ENCODE measurements around the gene CTBP2.

Gene CTBP2

GRCh38 chr10:124996127-124996853, 164.1 kb downstream of the CTBP2 start:
- Histone ChIP-seq H2AFZ (ENCODE audit: low read length) (no peak overlapping the region), H3K4me3 (ENCODE audit: low read length in 2 of 2) (no peak overlapping the region), H3K23ac (ENCODE audit: low read depth, low read length, poor library complexity) (no peak overlapping the region), H3K18ac (ENCODE audit: low read length) (no peak overlapping the region), H3K4me1 (ENCODE audit: control insufficient read depth in 2 of 2, insufficient read depth in 1 of 2, low read depth in 1 of 2, low read length in 2 of 2) (peaks cover 10% of the 10 kb centered on the region in 2 donors), H2BK12ac (ENCODE audit: low read length) (no peak overlapping the region), H3K9ac (ENCODE audit: low read depth, low read length, poor library complexity) (no peak overlapping the region), H3K4me2 (ENCODE audit: insufficient read depth, low read length, poor library complexity, severe bottlenecking) (no peak overlapping the region), H3K14ac (ENCODE audit: low read length) (no peak overlapping the region), H3K79me1 (ENCODE audit: low read depth, low read length) (peaks cover 10% of the 10 kb centered on the region), H2AK5ac (ENCODE audit: low read depth, low read length) (no peak overlapping the region), H2BK15ac (ENCODE audit: low read length) (no peak overlapping the region), H2BK5ac (ENCODE audit: low read length) (no peak overlapping the region), H3K27ac (replicated peaks; ENCODE audit: low read length) (no peak overlapping the region), H3K4ac (ENCODE audit: low read length) (no peak overlapping the region), H3K9me3 (replicated peaks in 1 of 2; ENCODE audit: control insufficient read depth in 2 of 2, insufficient read depth in 1 of 2, low read depth in 1 of 2, low read length in 2 of 2) (peaks cover 0 to 1% of the 10 kb centered on the region in 2 donors), H4K8ac (ENCODE audit: low read depth, low read length) (no peak overlapping the region), H3K36me3 (replicated peaks in 1 of 2; ENCODE audit: control insufficient read depth in 2 of 2, insufficient read depth in 2 of 2, low read length in 2 of 2) (peaks cover 75 to 100% of the 10 kb centered on the region in 2 donors), H2BK120ac (ENCODE audit: low read depth, low read length) (no peak overlapping the region), H3K27me3 (ENCODE audit: control insufficient read depth in 3 of 3, insufficient read depth in 3 of 3, low read depth in 1 of 3, low read length in 3 of 3) (no peaks in the 10 kb centered on the region), H4K91ac (ENCODE audit: low read depth, low read length, poor library complexity) (no peak overlapping the region)
- DNase-seq (ENCODE audit: low spot score) = no peak
- WGBS, 2 donors (ENCODE audit: extremely low coverage in 2 of 2, insufficient read length in 2 of 2, insufficient replicate concordance in 1 of 2) = no CpG with 5 or more reads among the region's 24 CpGs

GRCh38 chr10:124995605-124996004, 164.8 kb downstream of the CTBP2 start:
- no peak overlapping the region for H3K14ac ChIP-seq (ENCODE audit: low read length)
- WGBS, 2 donors (ENCODE audit: extremely low coverage in 2 of 2, insufficient read length in 2 of 2, insufficient replicate concordance in 1 of 2) = no CpG with 5 or more reads among the region's 11 CpGs
- H3K27ac ChIP-seq (replicated peaks; ENCODE audit: low read length) = no peak overlapping the region

DNA sequence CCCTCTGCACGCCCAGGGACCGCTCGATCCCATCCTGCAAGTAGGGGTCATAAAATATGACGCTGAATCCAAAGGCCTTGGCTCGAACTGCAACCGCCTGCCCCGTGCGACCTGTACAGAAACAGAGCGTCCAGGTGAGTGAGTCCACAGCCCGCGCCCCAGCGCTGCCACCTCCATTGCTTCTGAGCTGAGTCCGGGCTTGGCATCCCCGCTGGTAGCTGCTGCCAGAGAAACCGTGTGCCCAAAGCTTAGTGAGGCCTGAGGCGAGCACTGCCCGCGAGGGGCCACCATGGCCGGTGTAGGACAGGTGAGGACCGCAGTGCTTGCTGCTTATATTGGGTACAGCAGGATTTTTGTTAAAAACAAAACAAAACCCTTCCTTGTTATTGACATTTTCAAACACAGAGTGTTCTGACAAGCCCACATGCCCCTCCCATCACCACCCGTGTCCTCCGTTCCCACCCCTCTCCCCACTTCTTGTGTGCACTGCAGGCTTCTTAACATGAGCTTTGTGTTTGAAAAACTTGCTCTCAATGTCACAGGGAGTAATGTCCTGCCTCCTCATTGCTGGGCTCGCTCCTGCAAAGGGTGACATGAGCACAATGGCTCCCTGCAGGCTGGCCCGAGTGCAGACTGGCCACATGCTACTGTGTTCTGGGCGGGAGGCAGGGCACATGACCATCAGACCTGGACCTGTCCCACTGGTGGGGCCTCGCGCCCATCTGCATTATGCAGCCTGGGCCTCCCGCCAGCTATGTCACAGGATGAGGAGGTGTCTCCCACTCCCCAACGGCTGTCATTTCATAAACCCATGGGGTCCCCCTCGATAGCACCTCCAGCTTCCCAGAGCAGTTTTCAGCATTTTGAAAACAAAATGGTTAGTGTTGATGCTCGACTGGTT, 165.5 kb downstream of the CTBP2 start:
- no peak overlapping the region for H2BK12ac ChIP-seq (ENCODE audit: low read length)
- H3K14ac ChIP-seq (ENCODE audit: low read length) = no peak overlapping the region
- no peak overlapping the region for H3K9ac ChIP-seq (ENCODE audit: low read depth, low read length, poor library complexity)
- no peak overlapping the region for H3K4ac ChIP-seq (ENCODE audit: low read length)
- no peak overlapping the region for H2AK5ac ChIP-seq (ENCODE audit: low read depth, low read length)
- H3K36me3 ChIP-seq (replicated peaks in 1 of 2; ENCODE audit: control insufficient read depth in 2 of 2, insufficient read depth in 2 of 2, low read length in 2 of 2) = peaks cover 77 to 99% of the 10 kb centered on the region in 2 donors
- H3K79me1 ChIP-seq (ENCODE audit: low read depth, low read length) = peaks cover 4% of the 10 kb centered on the region
- H2BK120ac ChIP-seq (ENCODE audit: low read depth, low read length) = no peak overlapping the region
- no peak overlapping the region for H2BK15ac ChIP-seq (ENCODE audit: low read length)
- no peak overlapping the region for H4K8ac ChIP-seq (ENCODE audit: low read depth, low read length)
- H3K18ac ChIP-seq (ENCODE audit: low read length) = no peak overlapping the region
- no peak overlapping the region for H3K27ac ChIP-seq (replicated peaks; ENCODE audit: low read length)
- peaks cover 0 to 1% of the 10 kb centered on the region in 2 donors for H3K9me3 ChIP-seq (replicated peaks in 1 of 2; ENCODE audit: control insufficient read depth in 2 of 2, insufficient read depth in 1 of 2, low read depth in 1 of 2, low read length in 2 of 2)
- H3K27me3 ChIP-seq (ENCODE audit: control insufficient read depth in 3 of 3, insufficient read depth in 3 of 3, low read depth in 1 of 3, low read length in 3 of 3) = no peaks in the 10 kb centered on the region
- H3K4me2 ChIP-seq (ENCODE audit: insufficient read depth, low read length, poor library complexity, severe bottlenecking) = no peak overlapping the region
- H3K4me1 ChIP-seq (ENCODE audit: control insufficient read depth in 2 of 2, insufficient read depth in 1 of 2, low read depth in 1 of 2, low read length in 2 of 2) = no peaks in the 10 kb centered on the region
- WGBS, 2 donors (ENCODE audit: extremely low coverage in 2 of 2, insufficient read length in 2 of 2, insufficient replicate concordance in 1 of 2) = no CpG with 5 or more reads among the region's 31 CpGs
- H4K91ac ChIP-seq (ENCODE audit: low read depth, low read length, poor library complexity) = no peak overlapping the region
- H2AFZ ChIP-seq (ENCODE audit: low read length) = no peak overlapping the region
- H2BK5ac ChIP-seq (ENCODE audit: low read length) = no peak overlapping the region
- peak overlapping the region; percentile 81 for H3K23ac ChIP-seq (ENCODE audit: low read depth, low read length, poor library complexity)
- no peak for DNase-seq (ENCODE audit: low spot score)
- H3K4me3 ChIP-seq (ENCODE audit: low read length in 2 of 2) = no peak overlapping the region

More at GRCh38 chr10:124995605-124996004, 164.8 kb downstream of the CTBP2 start:
- Histone ChIP-seq H3K4me1 (ENCODE audit: control insufficient read depth in 2 of 2, insufficient read depth in 1 of 2, low read depth in 1 of 2, low read length in 2 of 2) (peaks cover 4 to 5% of the 10 kb centered on the region in 2 donors), H4K8ac (ENCODE audit: low read depth, low read length) (no peak overlapping the region), H3K4me2 (ENCODE audit: insufficient read depth, low read length, poor library complexity, severe bottlenecking) (no peak overlapping the region), H3K36me3 (replicated peaks in 1 of 2; ENCODE audit: control insufficient read depth in 2 of 2, insufficient read depth in 2 of 2, low read length in 2 of 2) (peaks cover 81 to 100% of the 10 kb centered on the region in 2 donors), H2BK120ac (ENCODE audit: low read depth, low read length) (no peak overlapping the region), H3K18ac (ENCODE audit: low read length) (peak overlapping the region; percentile 7), H3K4me3 (ENCODE audit: low read length in 2 of 2) (no peak overlapping the region), H3K27me3 (ENCODE audit: control insufficient read depth in 3 of 3, insufficient read depth in 3 of 3, low read depth in 1 of 3, low read length in 3 of 3) (no peaks in the 10 kb centered on the region), H3K79me1 (ENCODE audit: low read depth, low read length) (peaks cover 8% of the 10 kb centered on the region), H3K9ac (ENCODE audit: low read depth, low read length, poor library complexity) (no peak overlapping the region), H2BK12ac (ENCODE audit: low read length) (peak overlapping the region; percentile 4), H3K23ac (ENCODE audit: low read depth, low read length, poor library complexity) (no peak overlapping the region), H2AK5ac (ENCODE audit: low read depth, low read length) (no peak overlapping the region), H4K91ac (ENCODE audit: low read depth, low read length, poor library complexity) (no peak overlapping the region), H2AFZ (ENCODE audit: low read length) (no peak overlapping the region), H3K4ac (ENCODE audit: low read length) (no peak overlapping the region), H2BK15ac (ENCODE audit: low read length) (no peak overlapping the region), H2BK5ac (ENCODE audit: low read length) (no peak overlapping the region), H3K9me3 (replicated peaks in 1 of 2; ENCODE audit: control insufficient read depth in 2 of 2, insufficient read depth in 1 of 2, low read depth in 1 of 2, low read length in 2 of 2) (peaks cover 0 to 1% of the 10 kb centered on the region in 2 donors)
- no peak for DNase-seq (ENCODE audit: low spot score)
